AG09319 (cell line): ENCODE results near the gene MTIF3.

ENCODE experiments used
- DNase-seq: peaks from one replicate; pipeline ENCODE4 v3.0.0-alpha.2; 2010; ENCODE audit warnings: low read depth; ENCODE audit errors: extremely low read depth
- CTCF ChIP-seq: IDR thresholded peaks from 2 replicates; pipeline ENCODE4 v1.5.1; 2011; ENCODE audit warnings: low read depth, mild to moderate bottlenecking, inconsistent platforms, low read length, moderate library complexity

MTIF3 gene

DNA sequence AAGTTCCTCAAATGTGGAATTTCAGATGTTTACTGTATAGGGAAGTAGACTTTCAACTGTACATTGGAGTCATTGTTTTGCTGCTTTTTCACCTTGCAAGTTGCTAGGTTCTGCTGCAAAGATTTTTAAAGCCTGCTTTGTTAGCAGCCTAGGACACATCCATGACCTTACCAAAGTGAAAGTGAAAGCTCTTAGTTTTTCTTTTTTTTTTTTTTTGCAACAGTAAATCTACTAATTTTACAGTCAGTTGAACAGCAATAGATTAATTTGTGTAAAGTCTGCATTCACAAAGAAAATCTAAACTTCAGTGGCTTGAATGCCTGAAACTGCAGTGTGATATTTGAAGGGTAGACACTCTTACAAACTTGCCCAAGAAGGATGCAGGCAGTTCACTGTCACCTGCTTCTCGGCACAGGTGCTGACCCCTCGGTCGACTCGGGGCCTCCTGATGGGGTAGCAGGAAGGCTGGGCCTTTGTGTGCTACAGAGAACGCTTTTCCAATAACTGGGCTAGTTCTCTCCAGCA is 5.0 kb upstream of the MTIF3 start:
- no peak for DNase-seq
- no peak for TF ChIP-seq CTCF

- TF ChIP-seq CTCF: no peak
- no peak for DNase-seq
Observed at GRCh38 chr13:27450921-27451471, 632 bp upstream of the MTIF3 start.

GRCh38 chr13:27449081-27449603 is 1.2 kb downstream of the MTIF3 start:
- DNase-seq: no peak
- TF ChIP-seq CTCF: no peak

- no peak for DNase-seq
- TF ChIP-seq CTCF: no peak
Observed at GRCh38 chr13:27448308-27448707, 2.1 kb downstream of the MTIF3 start.

- no peak for TF ChIP-seq CTCF
- DNase-seq: no peak
Observed at GRCh38 chr13:27446986-27447583, 3.3 kb downstream of the MTIF3 start.

DNA sequence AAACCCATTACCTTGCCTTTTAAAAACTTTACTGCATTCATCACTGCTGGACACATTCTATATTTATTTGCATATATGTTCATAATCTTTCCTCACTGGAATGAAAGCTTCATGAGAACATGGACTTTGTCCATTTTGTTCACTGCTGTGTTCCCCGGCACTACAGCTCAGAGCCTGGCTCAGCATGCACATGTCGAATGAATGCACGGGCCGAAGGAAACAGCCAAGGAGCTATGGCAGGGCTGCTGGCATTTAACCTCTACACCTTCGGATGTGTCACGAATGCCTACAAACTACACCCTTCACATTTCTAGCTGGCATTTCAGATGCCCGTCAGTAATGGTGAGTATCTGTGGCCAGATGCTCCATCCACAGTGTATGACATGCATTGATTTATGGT is 7.6 kb downstream of the MTIF3 start:
- DNase-seq: no peak

More for the DNA sequence above, 7.6 kb downstream of the MTIF3 start:
- TF ChIP-seq CTCF: no peak
